Astrocyte (in vitro differentiated cells and primary cell): ENCODE results near the gene LMX1B. TPM values are rescaled to one million over a fixed set of nuclear protein-coding genes. Genes with fewer than 3 reads are reported as not detected.

Experiments
- DNase-seq: peaks from one replicate; pipeline ENCODE4 v3.0.0-alpha.2; 2010; ENCODE audit warnings: low read depth
- FAIRE-seq: peaks from 2 replicates; lab custom pipeline; 2011; peaks lifted over from hg19 to GRCh38; lab: Jason Lieb, UNC
- H2AFZ ChIP-seq: 2 replicates; pipeline ENCODE4 v1.6.0; 2012; ENCODE audit warnings: low read depth, low read length, inconsistent platforms
- H3K27ac ChIP-seq: 2 replicates; pipeline ENCODE4 v1.5.1; 2011; ENCODE audit warnings: low read depth, low read length, inconsistent platforms
- H3K27me3 ChIP-seq: 2 replicates; pipeline ENCODE4 v1.6.0; 2011; ENCODE audit warnings: low read length, inconsistent platforms; ENCODE audit not compliant: insufficient read depth
- H3K36me3 ChIP-seq: 2 replicates; pipeline ENCODE4 v1.5.1; 2011; ENCODE audit warnings: low read length, inconsistent platforms; ENCODE audit not compliant: insufficient read depth
- H3K4me1 ChIP-seq: 2 replicates; pipeline ENCODE4 v1.5.1; 2011; ENCODE audit warnings: low read length, inconsistent platforms; ENCODE audit not compliant: insufficient read depth
- H3K4me2 ChIP-seq: 2 replicates; pipeline ENCODE4 v1.6.0; 2012; ENCODE audit warnings: low read length, inconsistent platforms
- H3K4me3 ChIP-seq: 2 replicates; pipeline ENCODE4 v1.5.1; 2011; ENCODE audit warnings: low read depth, mild to moderate bottlenecking, low read length, inconsistent platforms; ENCODE audit not compliant: insufficient read depth
- H3K79me2 ChIP-seq: 2 replicates; pipeline ENCODE4 v1.6.0; 2012; ENCODE audit warnings: mild to moderate bottlenecking, low read length, inconsistent platforms; ENCODE audit not compliant: insufficient read depth
- H3K9ac ChIP-seq: 2 replicates; pipeline ENCODE4 v1.6.0; 2012; ENCODE audit warnings: mild to moderate bottlenecking, low read length, inconsistent platforms
- H3K9me3 ChIP-seq: 2 replicates; pipeline ENCODE4 v1.5.1; 2012; ENCODE audit warnings: low read depth, mild to moderate bottlenecking, low read length, inconsistent platforms; ENCODE audit not compliant: insufficient read depth
- H4K20me1 ChIP-seq: 2 replicates; pipeline ENCODE4 v1.6.0; 2012; ENCODE audit warnings: low read length, inconsistent platforms; ENCODE audit not compliant: insufficient read depth
- H3K27ac Mint-ChIP-seq: one replicate; pipeline ENCODE4 v1.8.0; 2021; ENCODE audit warnings: mild to moderate bottlenecking, mixed read lengths; ENCODE audit not compliant: unreplicated experiment
- H3K27me3 Mint-ChIP-seq: one replicate; pipeline ENCODE4 v1.8.0; 2021; ENCODE audit warnings: low read depth, mixed read lengths; ENCODE audit not compliant: unreplicated experiment
- H3K36me3 Mint-ChIP-seq: one replicate; pipeline ENCODE4 v1.8.0; 2021; ENCODE audit warnings: low read depth, mixed read lengths; ENCODE audit not compliant: unreplicated experiment
- H3K4me1 Mint-ChIP-seq: one replicate; pipeline ENCODE4 v1.8.0; 2021; ENCODE audit warnings: low read depth, mixed read lengths; ENCODE audit not compliant: unreplicated experiment
- H3K4me3 Mint-ChIP-seq: one replicate; pipeline ENCODE4 v1.8.0; 2021; ENCODE audit warnings: mild to moderate bottlenecking, moderate library complexity, mixed read lengths; ENCODE audit not compliant: unreplicated experiment
- H3K9me3 Mint-ChIP-seq: one replicate; pipeline ENCODE4 v1.8.0; 2021; ENCODE audit warnings: mild to moderate bottlenecking, mixed read lengths; ENCODE audit not compliant: unreplicated experiment
- EZH2 ChIP-seq: IDR thresholded peaks from 2 replicates; pipeline ENCODE4 v1.6.1; 2012; ENCODE audit warnings: mild to moderate bottlenecking, low read length, inconsistent platforms; ENCODE audit not compliant: insufficient read depth
- total RNA-seq: library from RNA; stranded (reverse); gene quantifications from 2 replicates; pipeline ENCODE4 v1.2.1, GENCODE V29; 2021
- TF ChIP-seq, protein P1 (sequence below): IDR thresholded peaks from 2 replicates; pipeline ENCODE4 v1.5.1; 2011; ENCODE audit warnings: low read depth, mild to moderate bottlenecking, inconsistent platforms, low read length, moderate library complexity; ENCODE audit not compliant: insufficient read depth

Gene LMX1B
- total RNA-seq, 1 donor from 2014 or later: 0.45 TPM

DNA sequence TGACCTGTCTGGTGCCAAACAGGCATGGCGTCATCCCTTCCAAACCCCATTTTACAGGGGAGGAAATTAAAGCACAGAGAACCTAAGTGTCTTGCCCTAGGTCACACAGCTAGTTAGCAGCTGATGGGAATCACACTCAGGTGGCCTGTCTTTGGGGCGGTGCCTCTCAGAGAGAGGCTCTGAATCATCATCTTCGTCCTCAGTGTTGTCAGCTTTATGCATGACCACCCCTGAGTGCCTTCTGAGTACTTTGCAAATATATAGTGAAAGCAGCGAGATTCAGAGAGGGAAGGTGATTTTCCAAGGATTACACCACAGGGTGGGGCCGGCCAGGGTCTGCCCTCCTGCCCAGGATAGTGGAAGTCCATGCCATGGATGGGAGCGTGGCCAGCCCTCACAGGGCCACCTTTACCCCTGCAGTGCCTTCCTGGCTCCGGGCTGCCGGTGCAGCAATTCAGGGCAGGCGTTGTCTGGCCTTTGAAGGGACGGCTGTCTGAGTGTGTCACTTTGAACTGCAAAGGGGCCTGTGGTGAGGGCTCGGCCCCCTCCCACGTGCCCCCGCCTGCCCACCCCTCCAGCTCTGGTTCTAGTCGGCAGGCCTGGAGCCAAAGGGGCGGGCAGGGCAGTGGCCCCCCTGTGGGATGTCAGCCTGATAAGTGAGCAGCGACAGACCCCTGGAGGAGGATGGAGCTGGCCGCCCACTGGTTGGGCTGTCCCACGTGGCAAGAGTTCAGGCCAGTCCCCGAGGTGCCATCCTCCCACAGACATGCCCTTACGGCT, 16.9 kb downstream of the LMX1B start:
- no peaks in the 10 kb centered on the region for H3K36me3 ChIP-seq
- no peaks in the 10 kb centered on the region for H4K20me1 ChIP-seq
- TF ChIP-seq, protein P1, sequence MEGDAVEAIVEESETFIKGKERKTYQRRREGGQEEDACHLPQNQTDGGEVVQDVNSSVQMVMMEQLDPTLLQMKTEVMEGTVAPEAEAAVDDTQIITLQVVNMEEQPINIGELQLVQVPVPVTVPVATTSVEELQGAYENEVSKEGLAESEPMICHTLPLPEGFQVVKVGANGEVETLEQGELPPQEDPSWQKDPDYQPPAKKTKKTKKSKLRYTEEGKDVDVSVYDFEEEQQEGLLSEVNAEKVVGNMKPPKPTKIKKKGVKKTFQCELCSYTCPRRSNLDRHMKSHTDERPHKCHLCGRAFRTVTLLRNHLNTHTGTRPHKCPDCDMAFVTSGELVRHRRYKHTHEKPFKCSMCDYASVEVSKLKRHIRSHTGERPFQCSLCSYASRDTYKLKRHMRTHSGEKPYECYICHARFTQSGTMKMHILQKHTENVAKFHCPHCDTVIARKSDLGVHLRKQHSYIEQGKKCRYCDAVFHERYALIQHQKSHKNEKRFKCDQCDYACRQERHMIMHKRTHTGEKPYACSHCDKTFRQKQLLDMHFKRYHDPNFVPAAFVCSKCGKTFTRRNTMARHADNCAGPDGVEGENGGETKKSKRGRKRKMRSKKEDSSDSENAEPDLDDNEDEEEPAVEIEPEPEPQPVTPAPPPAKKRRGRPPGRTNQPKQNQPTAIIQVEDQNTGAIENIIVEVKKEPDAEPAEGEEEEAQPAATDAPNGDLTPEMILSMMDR: no peak
- TF ChIP-seq EZH2: no peak
- H3K27me3 ChIP-seq: peaks cover 64% of the 10 kb centered on the region
- H3K9ac ChIP-seq: no peak overlapping the region
- H3K9me3 ChIP-seq: no peaks in the 10 kb centered on the region
- H3K4me1 Mint-ChIP-seq: peaks cover 2% of the 10 kb centered on the region
- no peak overlapping the region for H3K4me3 Mint-ChIP-seq
- H2AFZ ChIP-seq: no peak overlapping the region
- no peaks in the 10 kb centered on the region for H3K36me3 Mint-ChIP-seq
- no peak overlapping the region for H3K4me3 ChIP-seq
- DNase-seq (no peak), FAIRE-seq (no peak)
- no peak overlapping the region for H3K27ac ChIP-seq
- peaks cover 81% of the 10 kb centered on the region for H3K27me3 Mint-ChIP-seq
- no peaks in the 10 kb centered on the region for H3K79me2 ChIP-seq
- H3K4me1 ChIP-seq: no peaks in the 10 kb centered on the region
- peaks cover 3% of the 10 kb centered on the region for H3K9me3 Mint-ChIP-seq
- no peak overlapping the region for H3K27ac Mint-ChIP-seq
- H3K4me2 ChIP-seq: no peak overlapping the region

DNA sequence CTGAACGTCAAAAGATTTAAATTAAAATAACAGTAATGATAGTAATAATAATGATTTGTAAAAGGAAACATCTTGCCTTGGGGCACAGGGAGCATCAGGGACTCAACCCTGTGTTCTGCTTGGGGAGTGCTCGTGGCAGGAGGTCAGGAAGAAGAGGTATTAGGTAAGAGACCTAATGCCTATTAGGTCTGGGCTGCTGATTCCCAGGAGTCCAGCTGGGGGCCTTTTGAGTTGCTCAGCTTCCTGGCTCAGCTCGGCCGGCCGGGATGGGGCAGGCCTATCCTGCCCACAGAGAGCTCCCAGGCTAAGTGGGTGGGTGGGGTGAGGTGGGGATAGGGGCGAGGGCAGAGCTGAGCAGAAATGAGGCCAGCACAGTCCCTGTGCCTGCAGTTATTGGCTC, 17.5 kb downstream of the LMX1B start:
- H3K27me3 Mint-ChIP-seq: peaks cover 82% of the 10 kb centered on the region
- Histone ChIP-seq H3K4me1 (no peaks in the 10 kb centered on the region), H3K36me3 (no peaks in the 10 kb centered on the region), H3K9me3 (no peaks in the 10 kb centered on the region), H3K27ac (no peak overlapping the region), H2AFZ (no peak overlapping the region), H3K9ac (no peak overlapping the region), H3K4me3 (no peak overlapping the region), H3K27me3 (peaks cover 63% of the 10 kb centered on the region), H3K79me2 (no peaks in the 10 kb centered on the region), H4K20me1 (no peaks in the 10 kb centered on the region), H3K4me2 (no peak overlapping the region)
- DNase-seq: no peak
- H3K27ac Mint-ChIP-seq: no peak overlapping the region
- no peak overlapping the region for H3K4me3 Mint-ChIP-seq
- TF ChIP-seq, protein P1: no peak
- TF ChIP-seq EZH2: no peak
- peaks cover 3% of the 10 kb centered on the region for H3K9me3 Mint-ChIP-seq
- peaks cover 2% of the 10 kb centered on the region for H3K4me1 Mint-ChIP-seq
- no peak for FAIRE-seq
- no peaks in the 10 kb centered on the region for H3K36me3 Mint-ChIP-seq
